Trophoblast cell (in vitro differentiated cells and primary cell): ENCODE measurements around the gene NKD1.

Source experiments
- DNase-seq, 2 donors: peaks; one replicate each; pipeline ENCODE4 v3.0.0-alpha.2; 2016
- H2AFZ ChIP-seq: 2 replicates; pipeline ENCODE4 v1.6.1; 2013; ENCODE audit warnings: low read length, moderate library complexity, mild to moderate bottlenecking; ENCODE audit not compliant: insufficient read depth, poor library complexity
- H2AK5ac ChIP-seq: 2 replicates; pipeline ENCODE4 v1.6.1; 2013; ENCODE audit warnings: mild to moderate bottlenecking, low read length
- H2BK120ac ChIP-seq: 2 replicates; pipeline ENCODE4 v1.6.1; 2013; ENCODE audit warnings: low read length, mild to moderate bottlenecking, moderate library complexity; ENCODE audit not compliant: insufficient read depth, poor library complexity
- H2BK12ac ChIP-seq: 2 replicates; pipeline ENCODE4 v1.6.1; 2013; ENCODE audit warnings: mild to moderate bottlenecking, low read length, moderate library complexity
- H2BK5ac ChIP-seq: 2 replicates; pipeline ENCODE4 v1.6.1; 2013; ENCODE audit warnings: low read length, low read depth, moderate library complexity, mild to moderate bottlenecking; ENCODE audit not compliant: poor library complexity
- H3K14ac ChIP-seq: 2 replicates; pipeline ENCODE4 v1.6.1; 2013; ENCODE audit warnings: mild to moderate bottlenecking, low read length
- H3K18ac ChIP-seq: 2 replicates; pipeline ENCODE4 v1.6.1; 2013; ENCODE audit warnings: mild to moderate bottlenecking, low read length
- H3K23ac ChIP-seq: 2 replicates; pipeline ENCODE4 v1.6.1; 2013; ENCODE audit warnings: low read length
- H3K27ac ChIP-seq: 2 replicates; pipeline ENCODE4 v1.5.1; 2013; ENCODE audit warnings: low read depth, mild to moderate bottlenecking, inconsistent platforms, low read length, moderate library complexity
- H3K27me3 ChIP-seq: 2 replicates; pipeline ENCODE4 v1.6.1; 2013; ENCODE audit warnings: inconsistent platforms, mild to moderate bottlenecking, low read length, moderate library complexity; ENCODE audit not compliant: insufficient read depth
- H3K36me3 ChIP-seq, 2 experiments: 1 replicate in 1 of 2; 2 replicates in 1 of 2; pipeline ENCODE4 v1.6.1; 2013; ENCODE audit warnings: low read length in 2 of 2, mild to moderate bottlenecking in 2 of 2, moderate library complexity in 1 of 2; ENCODE audit not compliant: insufficient read depth in 2 of 2, control insufficient read depth in 1 of 2
- H3K4ac ChIP-seq: 2 replicates; pipeline ENCODE4 v1.6.1; 2013; ENCODE audit warnings: low read depth, mild to moderate bottlenecking, low read length, moderate library complexity
- H3K4me1 ChIP-seq, 2 experiments: 1 replicate in 1 of 2; 2 replicates in 1 of 2; pipeline ENCODE4 v1.6.1; 2013; ENCODE audit warnings: low read length in 2 of 2, mild to moderate bottlenecking in 2 of 2, moderate library complexity in 1 of 2; ENCODE audit not compliant: insufficient read depth in 2 of 2, control insufficient read depth in 1 of 2
- H3K4me2 ChIP-seq: 2 replicates; pipeline ENCODE4 v1.6.1; 2013; ENCODE audit warnings: inconsistent platforms, mild to moderate bottlenecking, low read length, moderate library complexity
- H3K4me3 ChIP-seq: 2 replicates; pipeline ENCODE4 v1.5.1; 2013; ENCODE audit warnings: mild to moderate bottlenecking, low read depth, low read length, inconsistent platforms
- H3K79me1 ChIP-seq: one replicate; pipeline ENCODE4 v1.6.1; 2013; ENCODE audit warnings: low read length
- H3K79me2 ChIP-seq: 2 replicates; pipeline ENCODE4 v1.6.1; 2013; ENCODE audit warnings: low read length, mild to moderate bottlenecking; ENCODE audit not compliant: control insufficient read depth, insufficient read depth, poor library complexity
- H3K9ac ChIP-seq: 2 replicates; pipeline ENCODE4 v1.6.1; 2013; ENCODE audit warnings: mild to moderate bottlenecking, low read length
- H3K9me3 ChIP-seq: 2 replicates; pipeline ENCODE4 v1.6.1; 2013; ENCODE audit warnings: low read depth, mild to moderate bottlenecking, control low read depth, inconsistent platforms, low read length; ENCODE audit not compliant: insufficient read depth
- H4K12ac ChIP-seq: 2 replicates; pipeline ENCODE4 v1.6.1; 2013; ENCODE audit warnings: low read depth, mild to moderate bottlenecking, low read length, moderate library complexity
- H4K8ac ChIP-seq: 2 replicates; pipeline ENCODE4 v1.6.1; 2013; ENCODE audit warnings: low read depth, mild to moderate bottlenecking, low read length, moderate library complexity
- H4K91ac ChIP-seq: one replicate; pipeline ENCODE4 v1.6.1; 2013; ENCODE audit warnings: low read depth, mild to moderate bottlenecking, low read length, moderate library complexity
- WGBS: extraction: QIAGEN DNeasy Blood & Tissue Kit; methylation state at CpG from one replicate; pipeline ENCODE4 v1.1.7; 2013; ENCODE audit warnings: missing lambda C conversion rate; ENCODE audit not compliant: insufficient read length, insufficient coverage; ENCODE audit errors: extremely low coverage; 5-methylcytosine and 5-hydroxymethylcytosine counted together

NKD1 gene

DNA sequence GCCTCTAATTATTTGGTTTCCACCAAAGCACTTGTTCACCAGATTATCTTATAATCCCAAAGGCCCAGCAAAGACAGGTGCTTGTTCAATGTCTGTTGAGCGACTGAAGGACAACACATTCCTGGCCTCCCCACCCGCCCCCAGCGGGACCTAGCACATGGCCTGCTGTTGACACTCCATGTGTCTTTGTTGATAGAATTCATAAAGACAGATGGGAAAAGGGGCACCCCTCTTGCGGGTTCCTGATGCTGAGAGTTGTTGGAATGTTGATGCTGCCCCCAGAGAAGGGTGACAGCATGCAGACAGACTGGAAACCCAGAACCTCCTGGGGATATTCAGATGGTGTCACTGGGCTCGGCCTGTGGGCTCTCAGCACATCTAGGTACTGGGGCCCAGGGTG is 96.0 kb downstream of the NKD1 start:
- Histone ChIP-seq H3K9me3 (peaks cover 2% of the 10 kb centered on the region), H3K27me3 (no peaks in the 10 kb centered on the region), H4K12ac (no peak overlapping the region), H4K8ac (no peak overlapping the region), H3K14ac (no peak overlapping the region), H3K23ac (no peak overlapping the region), H3K18ac (no peak overlapping the region), H3K27ac (no peak overlapping the region), H3K4me1 (no peaks in the 10 kb centered on the region), H2BK120ac (no peak overlapping the region), H3K79me2 (no peaks in the 10 kb centered on the region), H4K91ac (no peak overlapping the region), H2AFZ (no peak overlapping the region), H3K4ac (no peak overlapping the region), H2AK5ac (no peak overlapping the region), H2BK12ac (no peak overlapping the region), H3K4me2 (no peak overlapping the region), H3K9ac (no peak overlapping the region), H3K79me1 (no peaks in the 10 kb centered on the region), H3K4me3 (no peak overlapping the region), H3K36me3 (no peaks in the 10 kb centered on the region), H2BK5ac (no peak overlapping the region)
- no peak for DNase-seq
- no CpG with 5 or more reads among the region's 5 CpGs for WGBS

- Histone ChIP-seq H2AFZ (no peak overlapping the region), H3K4ac (no peak overlapping the region), H3K18ac (no peak overlapping the region), H3K27me3 (no peaks in the 10 kb centered on the region), H3K36me3 (no peaks in the 10 kb centered on the region), H4K8ac (no peak overlapping the region), H3K4me1 (no peaks in the 10 kb centered on the region), H3K14ac (no peak overlapping the region), H3K4me3 (no peak overlapping the region), H3K27ac (no peak overlapping the region), H2BK120ac (no peak overlapping the region), H2BK12ac (no peak overlapping the region), H3K79me2 (no peaks in the 10 kb centered on the region), H3K9me3 (peaks cover 2% of the 10 kb centered on the region), H3K79me1 (no peaks in the 10 kb centered on the region), H3K4me2 (no peak overlapping the region), H4K12ac (no peak overlapping the region), H4K91ac (no peak overlapping the region), H2BK5ac (no peak overlapping the region), H3K23ac (no peak overlapping the region), H3K9ac (no peak overlapping the region), H2AK5ac (no peak overlapping the region)
- whole genome bisulfite sequencing = no CpG with 5 or more reads among the region's 6 CpGs
- peak in 1 of 2 donors; percentile 27 for DNase-seq
Measured at GRCh38 chr16:50644729-50645128, 96.5 kb downstream of the NKD1 start.

DNA sequence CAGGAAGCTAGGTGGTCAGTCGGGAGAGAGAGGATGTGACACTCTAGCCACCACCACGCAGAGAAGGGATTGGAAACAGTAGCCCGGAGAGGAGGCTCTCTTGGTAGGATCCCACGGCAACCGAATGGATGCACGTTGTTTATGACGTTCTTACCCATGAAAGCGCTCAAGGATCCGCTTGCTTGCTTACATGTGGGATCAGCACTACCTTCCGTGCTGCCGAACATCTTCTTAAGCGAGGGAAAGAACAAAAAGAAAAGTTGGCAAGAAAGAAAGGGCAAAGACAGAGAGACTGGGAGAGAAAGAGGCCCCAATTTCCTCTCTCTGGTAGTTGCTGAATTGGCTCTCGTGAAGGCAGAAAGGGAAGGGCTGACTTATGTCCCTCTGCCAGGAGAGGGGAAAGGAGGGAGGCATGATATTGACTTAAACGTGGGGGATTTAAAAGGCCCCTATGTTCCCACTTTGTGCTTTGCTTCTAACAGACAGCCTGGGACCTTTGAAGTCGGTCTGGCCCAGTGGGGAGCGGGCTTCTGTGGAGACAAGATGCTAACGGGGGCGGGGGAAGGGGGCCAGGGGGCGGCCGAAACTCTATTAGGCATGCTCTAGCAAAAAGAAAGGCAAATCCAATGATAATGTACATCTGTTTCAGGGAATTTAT is 97.5 kb downstream of the NKD1 start:
- H3K14ac ChIP-seq = no peak overlapping the region
- no peaks in the 10 kb centered on the region for H3K79me1 ChIP-seq
- H4K91ac ChIP-seq = no peak overlapping the region
- no peak overlapping the region for H3K23ac ChIP-seq
- H3K27me3 ChIP-seq = no peaks in the 10 kb centered on the region
- H4K12ac ChIP-seq = no peak overlapping the region
- H3K9ac ChIP-seq = no peak overlapping the region
- H4K8ac ChIP-seq = no peak overlapping the region
- H3K4me1 ChIP-seq = peaks cover 5 to 6% of the 10 kb centered on the region in 2 experiments
- H2BK5ac ChIP-seq = no peak overlapping the region
- H2AK5ac ChIP-seq = no peak overlapping the region
- DNase-seq = no peak
- H2BK120ac ChIP-seq = no peak overlapping the region
- peaks cover 2% of the 10 kb centered on the region for H3K9me3 ChIP-seq
- no peaks in the 10 kb centered on the region for H3K36me3 ChIP-seq
- no peak overlapping the region for H3K4ac ChIP-seq
- H3K27ac ChIP-seq = no peak overlapping the region
- H3K18ac ChIP-seq = no peak overlapping the region
- no peak overlapping the region for H2BK12ac ChIP-seq
- WGBS = no CpG with 5 or more reads among the region's 20 CpGs
- no peak overlapping the region for H3K4me3 ChIP-seq
- H3K79me2 ChIP-seq = no peaks in the 10 kb centered on the region
- no peak overlapping the region for H3K4me2 ChIP-seq
- no peak overlapping the region for H2AFZ ChIP-seq

- no peak overlapping the region for H3K9ac ChIP-seq
- H3K79me2 ChIP-seq = no peaks in the 10 kb centered on the region
- H2BK12ac ChIP-seq = no peak overlapping the region
- H3K4ac ChIP-seq = no peak overlapping the region
- no peak overlapping the region for H3K18ac ChIP-seq
- H3K36me3 ChIP-seq = no peaks in the 10 kb centered on the region
- DNase-seq = no peak
- H4K91ac ChIP-seq = no peak overlapping the region
- peaks cover 5 to 7% of the 10 kb centered on the region in 2 experiments for H3K4me1 ChIP-seq
- H2AK5ac ChIP-seq = no peak overlapping the region
- peaks cover 2% of the 10 kb centered on the region for H3K9me3 ChIP-seq
- H2AFZ ChIP-seq = no peak overlapping the region
- H3K27ac ChIP-seq = no peak overlapping the region
- no peak overlapping the region for H3K14ac ChIP-seq
- H3K4me2 ChIP-seq = no peak overlapping the region
- WGBS = no CpG with 5 or more reads among the region's 8 CpGs
- H2BK5ac ChIP-seq = no peak overlapping the region
- H2BK120ac ChIP-seq = no peak overlapping the region
- no peaks in the 10 kb centered on the region for H3K79me1 ChIP-seq
- H3K23ac ChIP-seq = no peak overlapping the region
- H4K8ac ChIP-seq = no peak overlapping the region
- H3K4me3 ChIP-seq = no peak overlapping the region
- no peaks in the 10 kb centered on the region for H3K27me3 ChIP-seq
- H4K12ac ChIP-seq = no peak overlapping the region
Measured at GRCh38 chr16:50646345-50646744, 98.1 kb downstream of the NKD1 start.
